ENCODE measurements around the gene TMTC4. TPM values are rescaled to one million over a fixed set of nuclear protein-coding genes. Genes with fewer than 3 reads are reported as not detected.
A peak's percentile ranks its signal among the peaks of the same experiment; 100 is the strongest.

TMTC4 gene
- total RNA-seq, 1 donor from 2014 or later = 59.4 TPM

GRCh38 chr13:100573121-100573520 lies 101.5 kb downstream of the TMTC4 start:
- Histone ChIP-seq H3K36me3 (no peaks in the 10 kb centered on the region), H3K9ac (no peak overlapping the region), H4K20me1 (ENCODE audit: low read depth) (no peaks in the 10 kb centered on the region), H3K4me3 (no peak overlapping the region), H3K27ac (no peak overlapping the region), H3K27me3 (no peaks in the 10 kb centered on the region), H3F3A (ENCODE audit: low read depth) (no peaks in the 10 kb centered on the region), H3K4me1 (no peaks in the 10 kb centered on the region), H3K4me2 (no peak overlapping the region), H3K79me2 (ENCODE audit: low read depth) (no peaks in the 10 kb centered on the region), H3K9me3 (ENCODE audit: low read depth) (no peaks in the 10 kb centered on the region), H2AFZ (replicated peaks) (no peak overlapping the region)
- DNase-seq (ENCODE audit: low spot score) = peak; percentile 85
- H3K27ac Mint-ChIP-seq = no peak overlapping the region
- H3K9me3 Mint-ChIP-seq = peaks cover 6% of the 10 kb centered on the region
- peaks cover 2% of the 10 kb centered on the region for H3K4me1 Mint-ChIP-seq
- H3K27me3 Mint-ChIP-seq (ENCODE audit: insufficient read depth, low read depth) = peaks cover 3% of the 10 kb centered on the region
- peaks cover 4% of the 10 kb centered on the region for H3K36me3 Mint-ChIP-seq
- TF ChIP-seq EZH2phosphoT487 (IDR thresholded peaks at IDR 0.05) (no peak), CTCF (IDR thresholded peaks at IDR 0.05) (peak; percentile 84)
- no peak overlapping the region for H3K4me3 Mint-ChIP-seq

GRCh38 chr13:100566543-100566942 lies 108.1 kb downstream of the TMTC4 start:
- Histone ChIP-seq H3K36me3 (no peaks in the 10 kb centered on the region), H3K4me3 (no peak overlapping the region), H3K79me2 (ENCODE audit: low read depth) (no peaks in the 10 kb centered on the region), H3K4me1 (no peaks in the 10 kb centered on the region), H3K27ac (no peak overlapping the region), H3F3A (ENCODE audit: low read depth) (no peaks in the 10 kb centered on the region), H3K4me2 (no peak overlapping the region), H4K20me1 (ENCODE audit: low read depth) (no peaks in the 10 kb centered on the region), H3K27me3 (no peaks in the 10 kb centered on the region), H3K9me3 (ENCODE audit: low read depth) (no peaks in the 10 kb centered on the region), H2AFZ (replicated peaks) (no peak overlapping the region), H3K9ac (no peak overlapping the region)
- Mint-ChIP-seq H3K4me3 (no peak overlapping the region), H3K27ac (no peak overlapping the region), H3K9me3 (peaks cover 20% of the 10 kb centered on the region), H3K4me1 (peaks cover 6% of the 10 kb centered on the region), H3K36me3 (peaks cover 6% of the 10 kb centered on the region), H3K27me3 (ENCODE audit: insufficient read depth, low read depth) (peaks cover 3% of the 10 kb centered on the region)
- TF ChIP-seq CTCF (IDR thresholded peaks at IDR 0.05) (no peak), EZH2phosphoT487 (IDR thresholded peaks at IDR 0.05) (no peak), EZH2 (IDR thresholded peaks at IDR 0.05) (no peak)
- DNase-seq (ENCODE audit: low spot score) = no peak

GRCh38 chr13:100565286-100565685 lies 109.3 kb downstream of the TMTC4 start:
- Histone ChIP-seq H3F3A (ENCODE audit: low read depth) (no peaks in the 10 kb centered on the region), H3K27me3 (no peaks in the 10 kb centered on the region), H3K9ac (no peak overlapping the region), H3K4me3 (no peak overlapping the region), H3K4me1 (no peaks in the 10 kb centered on the region), H3K9me3 (ENCODE audit: low read depth) (no peaks in the 10 kb centered on the region), H3K36me3 (no peaks in the 10 kb centered on the region), H2AFZ (replicated peaks) (no peak overlapping the region), H4K20me1 (ENCODE audit: low read depth) (no peaks in the 10 kb centered on the region), H3K4me2 (no peak overlapping the region), H3K79me2 (ENCODE audit: low read depth) (no peaks in the 10 kb centered on the region), H3K27ac (no peak overlapping the region)
- Mint-ChIP-seq H3K36me3 (peaks cover 6% of the 10 kb centered on the region), H3K27ac (peak overlapping the region; percentile 27), H3K4me3 (no peak overlapping the region), H3K27me3 (ENCODE audit: insufficient read depth, low read depth) (peaks cover 3% of the 10 kb centered on the region), H3K4me1 (peaks cover 4% of the 10 kb centered on the region), H3K9me3 (peaks cover 20% of the 10 kb centered on the region)
- DNase-seq (ENCODE audit: low spot score) = no peak
- TF ChIP-seq EZH2phosphoT487 (IDR thresholded peaks at IDR 0.05) (no peak), CTCF (IDR thresholded peaks at IDR 0.05) (no peak), EZH2 (IDR thresholded peaks at IDR 0.05) (no peak)
